RWPE1 (cell line): Measurements from ENCODE around the gene ERBB4.

Experiments
- CTCF ChIA-PET: fragments of 350-600 bp; sonication (Branson Sonifier 250); formaldehyde crosslinking; extraction: SDS; loops from one replicate; lab custom pipeline; 2021; lab: Yijun Ruan, JAX
- POLR2A ChIA-PET: fragments of 400-600 bp; formaldehyde crosslinking; extraction: SDS; loops from one replicate; lab custom pipeline; 2020; ENCODE audit warnings: antibody characterized with exemption; ENCODE audit not compliant: low non-redundant PET; lab: Yijun Ruan, JAX
- DNase-seq: peaks from one replicate; pipeline ENCODE4 v3.0.0; 2012; ENCODE audit warnings: low spot score
- H3K27ac ChIP-seq: fragments of 450-650 bp; 2 replicates; pipeline ENCODE4 v1.5.1; 2017
- TF ChIP-seq, protein P1 (sequence below): fragments of 450-650 bp; conservative IDR thresholded peaks from 2 replicates; pipeline ENCODE4 v1.5.1; 2017; ENCODE audit warnings: low read depth, mild to moderate bottlenecking

ERBB4 gene

DNA sequence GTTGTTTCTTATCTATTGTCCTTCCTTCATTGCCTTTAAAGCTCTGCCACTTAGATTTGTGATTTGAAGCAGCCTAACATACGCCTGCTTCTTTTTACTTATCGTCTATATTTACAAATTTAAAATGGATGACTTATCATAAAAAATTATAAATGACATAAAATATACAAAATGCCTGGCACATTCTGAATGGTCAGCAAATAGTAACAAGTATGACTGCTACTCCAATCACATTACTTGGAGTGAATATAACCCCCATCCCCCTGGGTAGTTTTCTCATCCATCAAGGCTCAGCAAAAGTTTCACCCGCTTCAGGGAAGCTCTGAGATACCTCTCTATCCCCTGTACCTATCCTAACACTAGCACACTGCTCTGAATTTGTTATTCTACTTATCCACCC, 708.9 kb downstream of the ERBB4 start:
- H3K27ac ChIP-seq, result no peak overlapping the region
- TF ChIP-seq, protein P1, sequence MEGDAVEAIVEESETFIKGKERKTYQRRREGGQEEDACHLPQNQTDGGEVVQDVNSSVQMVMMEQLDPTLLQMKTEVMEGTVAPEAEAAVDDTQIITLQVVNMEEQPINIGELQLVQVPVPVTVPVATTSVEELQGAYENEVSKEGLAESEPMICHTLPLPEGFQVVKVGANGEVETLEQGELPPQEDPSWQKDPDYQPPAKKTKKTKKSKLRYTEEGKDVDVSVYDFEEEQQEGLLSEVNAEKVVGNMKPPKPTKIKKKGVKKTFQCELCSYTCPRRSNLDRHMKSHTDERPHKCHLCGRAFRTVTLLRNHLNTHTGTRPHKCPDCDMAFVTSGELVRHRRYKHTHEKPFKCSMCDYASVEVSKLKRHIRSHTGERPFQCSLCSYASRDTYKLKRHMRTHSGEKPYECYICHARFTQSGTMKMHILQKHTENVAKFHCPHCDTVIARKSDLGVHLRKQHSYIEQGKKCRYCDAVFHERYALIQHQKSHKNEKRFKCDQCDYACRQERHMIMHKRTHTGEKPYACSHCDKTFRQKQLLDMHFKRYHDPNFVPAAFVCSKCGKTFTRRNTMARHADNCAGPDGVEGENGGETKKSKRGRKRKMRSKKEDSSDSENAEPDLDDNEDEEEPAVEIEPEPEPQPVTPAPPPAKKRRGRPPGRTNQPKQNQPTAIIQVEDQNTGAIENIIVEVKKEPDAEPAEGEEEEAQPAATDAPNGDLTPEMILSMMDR, result no peak
- CTCF ChIA-PET, result interaction anchor here (0.6 kb wide), 1 partner anchor 317 kb away, joined by 3 read pairs; no protein-coding TSS in a partner anchor
- POLR2A ChIA-PET, result no interaction called here
- DNase-seq, result no peak

GRCh38 chr2:211823886-211824479, 714.6 kb downstream of the ERBB4 start:
- TF ChIP-seq, protein P1, result no peak
- no peak overlapping the region for H3K27ac ChIP-seq
- ChIA-PET POLR2A (no interaction called here), CTCF (no interaction called here)
- no peak for DNase-seq

DNA sequence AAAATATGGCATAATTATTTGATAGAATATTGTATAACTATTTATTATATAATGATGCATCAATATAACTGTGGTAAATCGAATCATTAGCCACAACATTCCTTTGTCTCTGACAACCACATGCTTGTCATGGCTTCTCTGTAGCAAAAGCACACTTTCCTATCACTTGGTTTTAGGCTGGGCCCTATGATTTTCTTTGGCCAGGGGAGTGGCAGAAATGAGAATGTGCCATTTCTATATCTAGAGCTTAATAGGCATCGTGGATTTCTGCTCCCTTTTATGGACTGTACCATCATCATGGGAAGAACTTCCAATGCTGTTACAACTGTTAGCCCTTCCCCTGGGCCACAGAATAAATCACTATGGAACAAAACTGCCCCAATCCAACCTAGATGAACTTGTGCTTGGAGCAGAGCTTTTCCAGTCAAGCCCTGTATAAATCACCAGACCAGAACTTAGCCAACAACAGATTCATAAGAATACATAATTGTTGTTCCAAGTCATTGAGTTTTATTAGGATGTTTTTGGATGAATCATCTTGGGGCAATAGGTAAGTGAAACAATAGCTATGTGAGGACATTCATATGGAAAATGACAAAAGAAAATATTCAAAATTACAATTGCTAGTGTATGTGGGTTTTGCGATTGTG, 715.8 kb downstream of the ERBB4 start:
- TF ChIP-seq, protein P1, result no peak
- ChIA-PET POLR2A (no interaction called here), CTCF (interaction anchor here (0.5 kb wide), 1 partner anchor 11 kb away, joined by 3 read pairs; no protein-coding TSS in a partner anchor)
- H3K27ac ChIP-seq, result no peak overlapping the region
- DNase-seq, result no peak

GRCh38 chr2:211816754-211817153, 721.8 kb downstream of the ERBB4 start:
- no peak overlapping the region for H3K27ac ChIP-seq
- CTCF ChIA-PET, result no interaction called here
- POLR2A ChIA-PET, result no interaction called here
- no peak for DNase-seq
- TF ChIP-seq, protein P1, result no peak

GRCh38 chr2:211812587-211812986, 726.0 kb downstream of the ERBB4 start:
- POLR2A ChIA-PET, result no interaction called here
- TF ChIP-seq, protein P1, result no peak
- no peak for DNase-seq
- CTCF ChIA-PET, result no interaction called here
- H3K27ac ChIP-seq, result no peak overlapping the region

DNA sequence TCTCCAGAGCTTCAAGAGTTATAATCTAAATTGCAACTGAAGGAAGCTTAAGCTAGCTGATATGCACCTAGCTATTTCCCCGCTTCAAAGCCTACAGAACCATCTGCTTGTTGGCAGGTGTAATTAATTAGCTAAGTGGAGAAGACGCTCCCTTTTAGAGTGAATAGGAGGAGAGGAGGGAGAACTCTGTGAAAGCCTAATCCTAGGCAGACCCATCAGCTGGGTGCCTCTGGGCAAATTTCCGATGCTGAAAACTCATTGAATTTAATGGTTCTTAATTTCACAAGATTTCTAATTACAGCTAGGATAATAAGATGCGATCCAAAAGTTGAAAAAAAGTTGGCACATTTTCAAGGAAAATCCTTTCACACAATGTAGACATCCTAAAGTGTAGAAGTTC, 735.9 kb downstream of the ERBB4 start:
- H3K27ac ChIP-seq, result no peak overlapping the region
- TF ChIP-seq, protein P1, result no peak
- DNase-seq, result no peak
- POLR2A ChIA-PET, result no interaction called here
- CTCF ChIA-PET, result no interaction called here
